Activated CD4-positive, alpha-beta T cell treated with anti-CD3 and anti-CD28 coated beads for 24 hours (primary cell): ENCODE results near the gene VSIG2.

Experiments
- DNase-seq, 2 donors: peaks; one replicate each; pipeline ENCODE4 v3.0.0-alpha.2; 2020; ENCODE audit warnings: low read depth in 2 of 2

Gene VSIG2

GRCh38 chr11:124763156-124763947, 11.3 kb upstream of the VSIG2 start:
- peak; percentile 80 to 84 for DNase-seq

GRCh38 chr11:124762624-124763155, 10.6 kb upstream of the VSIG2 start:
- no peak for DNase-seq

DNA sequence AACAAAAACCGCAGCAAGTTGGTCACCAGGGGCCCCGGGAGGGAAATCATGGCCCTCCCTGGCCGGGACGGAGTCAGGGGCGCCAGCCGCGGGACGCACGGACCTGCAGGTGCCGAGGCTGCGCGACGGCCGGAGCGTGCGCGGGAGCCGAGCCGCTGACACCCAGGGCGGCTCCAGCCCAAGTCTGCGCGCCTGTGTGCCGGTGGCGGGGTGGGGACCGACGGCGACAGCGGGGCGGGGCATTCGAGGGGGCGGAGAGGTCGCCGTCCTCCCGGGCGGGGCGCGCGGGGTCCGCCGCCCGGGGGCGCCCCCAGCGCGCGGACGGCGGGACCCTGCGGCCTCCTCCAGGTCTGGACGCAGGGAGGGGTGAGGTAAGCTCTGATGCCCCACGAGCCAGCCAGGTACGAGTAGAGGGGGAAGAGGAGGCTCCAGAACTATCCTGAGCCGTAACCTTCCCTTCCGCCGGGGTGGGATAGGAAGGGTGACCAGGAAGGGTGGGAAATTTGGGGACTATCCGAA, 10.1 kb upstream of the VSIG2 start, which contains the start of gene ESAM:
ESAM (minus strand) TSS at position 186 of the 519 bp plus-strand sequence; CDS start at position 50, 136 bp downstream.
- DNase-seq = peak; percentile 51 to 57

DNA sequence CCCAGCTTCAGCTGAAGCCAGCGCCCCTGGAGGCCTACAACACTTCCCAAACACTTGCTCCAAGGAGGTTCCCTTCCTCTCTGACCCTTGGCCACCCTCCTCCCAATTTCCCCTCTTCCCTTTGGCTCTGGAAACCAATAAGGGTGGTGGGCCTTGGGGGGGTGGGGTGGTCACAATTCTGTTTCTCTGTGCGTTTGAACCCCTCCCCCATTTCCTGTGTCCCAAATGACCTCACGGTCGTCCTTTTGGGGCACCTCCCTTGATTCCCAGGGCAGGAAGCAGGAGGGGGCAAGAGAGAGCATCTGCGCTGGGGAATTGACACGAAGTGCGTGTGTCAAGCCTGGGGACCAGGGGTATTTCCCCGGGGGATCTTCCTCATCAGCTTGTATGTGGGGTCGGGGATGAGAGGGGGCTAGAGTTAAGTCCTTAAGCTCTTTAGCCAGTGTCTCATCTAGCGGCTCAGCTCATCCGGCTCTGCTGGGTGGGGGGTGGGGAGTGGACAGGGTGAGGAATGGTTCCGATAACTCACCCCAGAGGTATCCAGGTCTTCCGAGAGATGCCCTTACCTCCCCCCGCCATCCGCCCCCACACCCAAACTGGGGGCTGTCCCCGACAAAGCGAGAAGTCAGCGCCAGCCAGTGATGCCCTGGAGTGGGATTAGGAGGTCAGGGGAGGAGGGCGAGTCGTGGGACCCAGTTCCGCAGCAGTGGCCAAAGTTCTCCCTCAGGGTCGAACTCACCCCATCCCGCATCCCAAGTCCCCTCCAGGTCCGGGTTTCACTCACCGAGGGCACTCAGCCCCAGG, 9.4 kb upstream of the VSIG2 start:
- no peak for DNase-seq

- no peak for DNase-seq
Observed at GRCh38 chr11:124760806-124761205, 8.8 kb upstream of the VSIG2 start.

DNA sequence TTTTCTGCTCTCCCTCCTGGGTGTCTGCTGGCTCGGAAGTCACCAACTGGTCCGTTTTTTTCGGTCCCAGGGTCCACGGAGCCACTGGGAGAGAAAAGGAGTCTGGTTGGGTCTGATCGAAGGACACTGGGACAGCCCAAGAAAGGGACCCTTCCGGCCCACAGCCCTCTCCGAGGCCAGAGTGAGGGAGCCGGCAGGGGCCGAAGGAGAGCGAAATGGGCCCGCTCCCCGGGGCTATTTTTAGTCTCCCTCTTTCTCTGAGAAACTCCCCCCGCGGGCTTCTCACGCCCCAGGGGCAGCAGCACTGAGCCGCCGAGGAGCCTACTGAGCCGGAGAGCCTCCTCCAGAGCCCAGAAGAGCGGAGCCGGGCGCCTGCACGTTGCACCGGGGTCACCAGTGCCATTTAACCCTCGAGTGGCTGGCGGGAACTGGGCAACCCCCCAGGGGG, 8.2 kb upstream of the VSIG2 start:
- DNase-seq = no peak

- no peak for DNase-seq
Observed at GRCh38 chr11:124759266-124760204, 7.5 kb upstream of the VSIG2 start.

GRCh38 chr11:124758355-124759265, 6.6 kb upstream of the VSIG2 start:
- DNase-seq = peak; percentile 41 to 71

GRCh38 chr11:124757320-124757719, 5.3 kb upstream of the VSIG2 start:
- no peak for DNase-seq

- DNase-seq = no peak
Observed at GRCh38 chr11:124756753-124757227, 4.7 kb upstream of the VSIG2 start.

GRCh38 chr11:124756033-124756752, 4.1 kb upstream of the VSIG2 start:
- no peak for DNase-seq

- no peak for DNase-seq
Observed at GRCh38 chr11:124754710-124755109, 2.7 kb upstream of the VSIG2 start.

DNA sequence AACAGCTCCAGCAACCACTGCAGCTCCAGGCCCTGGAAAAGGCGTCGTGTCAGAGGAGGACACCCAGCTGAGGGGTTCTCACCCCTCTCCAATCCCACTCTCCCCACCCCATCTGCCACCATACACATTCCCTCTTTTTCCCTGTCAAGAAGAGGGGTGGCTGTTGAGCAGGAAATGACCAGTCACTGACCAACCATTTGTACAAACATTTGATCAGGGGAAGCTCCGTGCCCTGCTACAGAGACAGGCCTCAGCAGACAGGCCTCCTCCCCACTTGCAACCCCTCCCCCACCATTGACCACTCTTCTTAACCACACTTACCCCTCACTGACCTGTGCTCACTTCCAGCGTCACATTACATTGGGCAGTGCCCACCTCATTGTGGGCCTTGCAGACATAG, 2.3 kb upstream of the VSIG2 start:
- no peak for DNase-seq

GRCh38 chr11:124753624-124754023, 1.6 kb upstream of the VSIG2 start:
- no peak for DNase-seq

DNA sequence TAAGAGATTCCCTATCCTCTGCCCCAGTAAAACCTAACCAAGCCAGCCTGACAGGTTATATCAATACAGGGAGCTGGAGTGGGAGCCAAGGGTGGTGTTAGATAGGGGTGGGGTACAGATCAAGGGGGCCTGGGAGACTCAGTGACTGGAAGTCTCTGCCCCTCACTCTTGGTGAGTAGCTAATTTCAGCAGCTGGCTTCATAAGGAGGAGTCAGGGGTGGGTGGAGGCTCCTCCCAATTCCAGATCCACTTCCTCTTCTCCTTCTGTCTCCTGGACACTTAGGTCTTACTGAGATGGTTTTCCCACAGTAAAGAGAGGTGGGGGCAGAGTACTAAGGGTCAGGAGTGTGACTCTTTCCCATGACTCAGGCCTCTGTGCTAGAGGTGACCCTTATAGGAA, 1.1 kb upstream of the VSIG2 start:
- DNase-seq = no peak

DNA sequence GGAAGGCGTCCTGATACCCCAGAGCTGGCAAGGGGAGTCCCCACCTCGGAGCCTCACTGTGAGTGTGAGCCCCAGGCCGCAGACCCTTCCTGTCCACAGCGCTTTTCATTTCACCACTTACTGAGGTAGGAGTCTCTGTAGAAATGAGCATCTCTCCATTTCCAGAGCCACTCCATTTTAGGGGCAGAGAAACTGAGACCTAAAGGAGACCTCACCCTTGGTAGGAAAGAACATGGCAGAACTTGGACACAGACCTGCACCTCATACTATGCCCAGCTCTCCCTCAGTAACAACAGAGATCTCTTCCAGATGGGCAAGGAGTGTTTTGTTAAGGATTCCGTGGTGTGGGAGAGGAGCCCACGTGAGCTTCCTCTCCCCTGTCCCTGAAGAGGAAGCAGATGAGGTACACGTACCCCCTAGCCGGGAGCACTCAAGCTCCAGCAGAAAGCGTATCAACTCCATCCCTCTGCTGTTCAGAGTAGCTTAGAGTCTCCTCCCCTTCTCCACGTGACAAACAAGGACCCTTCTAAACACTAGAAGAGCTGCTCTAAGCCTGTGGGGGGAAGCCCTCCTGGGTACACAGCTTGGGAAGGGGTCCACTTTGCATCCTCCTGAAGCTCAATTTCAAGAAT, 532 bp upstream of the VSIG2 start:
- no peak for DNase-seq

- DNase-seq = no peak
Observed at GRCh38 chr11:124751391-124751740, 689 bp downstream of the VSIG2 start.

GRCh38 chr11:124749912-124750311, 2.1 kb downstream of the VSIG2 start:
- DNase-seq = no peak
